CD4-positive, alpha-beta T cell treated with Interleukin-21 for 1 hour (primary cell): ENCODE measurements around the gene OR56A5.
"Not testable (repeated sequence)": the region's sequence is repeated elsewhere in the genome, so short reads cannot be mapped to it uniquely, and the experiment has no call there.

Source experiments
- DNase-seq: peaks from one replicate; pipeline ENCODE4 v3.0.0-alpha.2; 2020

The OR56A5 gene, protein sequence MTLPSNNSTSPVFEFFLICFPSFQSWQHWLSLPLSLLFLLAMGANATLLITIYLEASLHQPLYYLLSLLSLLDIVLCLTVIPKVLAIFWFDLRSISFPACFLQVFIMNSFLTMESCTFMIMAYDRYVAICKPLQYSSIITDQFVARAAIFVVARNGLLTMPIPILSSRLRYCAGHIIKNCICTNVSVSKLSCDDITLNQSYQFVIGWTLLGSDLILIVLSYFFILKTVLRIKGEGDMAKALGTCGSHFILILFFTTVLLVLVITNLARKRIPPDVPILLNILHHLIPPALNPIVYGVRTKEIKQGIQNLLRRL

DNA sequence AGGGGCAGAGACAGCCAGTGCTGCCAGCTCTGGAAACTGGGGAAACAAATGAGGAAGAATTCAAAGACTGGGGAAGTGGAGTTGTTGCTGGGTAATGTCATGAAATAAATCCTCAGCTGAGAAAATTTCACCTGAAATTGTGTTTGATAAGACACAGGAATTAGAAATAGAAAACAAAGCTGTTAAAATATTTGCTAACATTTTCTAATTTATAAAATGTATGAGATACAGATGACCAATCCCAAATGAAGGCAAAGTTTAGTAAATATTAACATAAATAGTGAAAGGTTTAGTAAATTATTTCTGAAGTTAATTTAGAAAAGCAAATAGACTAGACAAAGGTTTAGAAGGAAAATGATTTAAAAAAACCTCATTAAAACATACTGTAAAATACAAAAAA lies at the start of gene OR56A5:
TSS of gene OR56A5 (minus strand) at position 101 of the 400 bp plus-strand sequence. CDS start at position 101, 0 bp downstream.
- DNase-seq, result no peak

- no peak for DNase-seq
Observed at GRCh38 chr11:6013042-6013441, 44.7 kb upstream of the OR56A5 start.

DNA sequence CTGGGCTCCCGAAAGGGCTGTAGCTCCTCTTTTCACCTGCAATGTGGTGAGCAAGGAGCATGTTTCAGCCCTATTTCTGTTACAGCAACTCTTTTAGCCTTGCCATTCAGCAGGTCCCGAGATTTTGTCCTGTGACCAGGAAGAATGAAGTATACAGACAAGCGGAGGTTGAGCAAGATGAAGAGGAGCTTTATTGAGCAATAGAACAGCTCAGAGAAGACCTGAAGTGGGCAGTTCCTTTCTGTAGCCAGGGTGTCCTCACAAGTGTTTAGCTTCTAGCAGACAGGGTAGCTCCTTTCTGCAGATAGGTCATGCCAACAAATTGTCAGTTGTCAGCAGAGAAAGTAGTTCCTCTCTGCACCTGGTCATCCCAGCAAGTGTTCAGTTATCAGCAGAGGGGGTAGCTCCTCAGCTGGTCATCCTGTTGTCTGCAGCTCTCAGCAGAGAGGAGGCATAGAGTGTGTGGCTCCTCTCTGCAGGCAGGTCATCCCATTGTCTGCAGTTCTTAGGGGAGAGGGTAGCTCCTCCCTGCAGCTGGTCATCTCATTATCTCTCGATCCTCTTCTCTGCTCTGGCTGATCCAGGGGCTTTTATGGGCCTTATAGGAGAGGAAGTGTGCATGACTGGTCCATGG lies 43.9 kb upstream of the OR56A5 start:
- DNase-seq, result no peak

- DNase-seq, result no peak
Observed at GRCh38 chr11:6006846-6007245, 38.6 kb upstream of the OR56A5 start, which contains the start of gene OR56A4. Gene OR56A4, minus strand, starts transcription at chr11:6006946. Its CDS starts 3,954 bp downstream, at chr11:6002992.

- DNase-seq, result no peak
Observed at GRCh38 chr11:6006395-6006794, 38.1 kb upstream of the OR56A5 start.

DNA sequence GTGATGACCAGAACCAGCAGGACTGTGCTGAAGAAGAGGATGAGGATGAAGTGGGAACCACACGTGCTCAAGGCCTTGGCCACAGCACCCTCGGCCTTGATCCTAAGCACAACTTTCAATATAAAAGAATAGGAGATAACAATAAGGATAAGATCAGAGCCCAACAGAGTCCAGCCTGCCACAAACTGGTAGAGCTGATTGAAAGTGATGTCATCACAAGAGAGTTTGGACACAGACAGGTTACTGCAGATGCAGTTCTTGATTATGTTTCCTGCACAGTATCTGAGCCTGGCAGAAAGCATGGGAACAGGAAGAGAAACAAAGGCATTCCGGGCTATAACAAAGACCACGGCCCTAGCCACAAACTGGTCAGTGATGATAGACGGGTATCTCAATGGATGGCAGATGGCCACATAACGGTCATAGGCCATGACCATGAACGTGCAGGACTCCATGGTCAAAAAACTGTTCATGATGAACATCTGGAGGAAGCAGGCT lies 34.0 kb upstream of the OR56A5 start:
- no peak for DNase-seq

DNA sequence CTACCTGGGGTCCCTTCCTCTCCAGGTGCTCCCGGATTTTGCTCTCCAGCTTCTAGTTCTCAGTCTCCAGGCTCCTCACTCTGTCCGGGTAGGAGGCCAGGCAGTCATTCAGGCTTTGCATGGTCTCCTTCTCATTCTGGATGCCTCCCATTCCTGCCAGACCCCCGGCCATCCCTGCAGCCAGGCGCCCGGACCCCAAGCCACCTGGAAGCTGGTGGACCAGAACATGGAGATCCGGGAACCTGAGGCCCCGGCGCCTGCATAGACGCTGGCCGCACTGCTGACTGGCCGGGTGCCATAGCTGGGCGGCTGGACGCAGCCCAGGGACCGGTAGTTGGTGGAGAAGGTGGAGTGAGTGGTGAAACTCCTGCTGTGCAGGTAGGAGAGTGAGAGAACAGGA lies 26.5 kb upstream of the OR56A5 start:
- no peak for DNase-seq

DNA sequence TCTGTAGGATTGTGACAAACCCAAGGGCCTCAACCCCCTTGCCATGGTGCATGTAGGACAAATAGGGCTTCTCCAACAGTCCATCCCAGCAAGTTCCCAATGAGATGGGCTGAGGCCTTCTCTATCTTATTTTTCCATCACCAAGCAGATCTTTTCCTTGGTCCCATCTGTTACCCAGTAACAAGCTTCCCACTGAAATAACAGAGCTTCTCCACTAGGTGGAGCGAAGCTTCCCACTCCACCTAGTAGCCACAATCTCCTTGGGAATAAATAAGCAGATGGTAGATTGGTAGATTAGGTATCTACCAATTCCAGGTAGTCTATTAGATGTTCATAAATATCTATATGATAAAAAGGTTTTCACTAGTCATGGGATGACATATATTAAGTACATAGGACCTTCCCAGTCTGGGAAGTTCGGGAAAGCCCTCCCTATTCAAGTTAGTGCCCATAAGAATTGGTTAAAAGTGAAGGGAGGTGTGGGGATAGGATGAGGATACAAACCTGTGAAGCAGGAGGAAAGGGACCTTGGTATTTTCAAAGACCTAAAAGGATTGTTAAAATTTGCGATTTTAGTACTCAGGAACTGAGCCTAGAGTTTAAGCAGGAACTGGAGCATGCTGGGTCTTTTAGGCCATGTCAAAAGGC lies 24.4 kb upstream of the OR56A5 start:
- DNase-seq, result no peak

- no peak for DNase-seq
Observed at GRCh38 chr11:5992150-5992549, 23.9 kb upstream of the OR56A5 start.

DNA sequence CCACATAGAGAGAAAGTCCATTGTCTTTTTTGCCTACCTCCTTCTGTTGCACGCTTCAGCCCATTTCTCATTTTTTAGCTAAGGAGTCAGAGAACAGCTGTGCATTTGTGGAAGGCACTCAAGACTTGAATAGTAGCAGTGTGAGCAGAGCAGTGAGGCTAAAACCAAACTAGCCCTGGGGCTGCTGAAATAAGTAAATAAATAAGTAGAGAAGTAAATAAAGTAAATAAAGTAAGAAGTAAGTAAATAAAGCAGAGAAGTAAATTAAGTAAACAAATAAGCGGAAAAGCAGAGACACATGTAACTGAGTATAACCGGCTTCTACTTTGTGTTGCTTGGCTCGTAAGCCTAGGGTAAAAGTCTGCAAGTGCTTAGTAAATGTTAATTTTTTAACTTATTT lies 20.9 kb upstream of the OR56A5 start:
- no peak for DNase-seq

DNA sequence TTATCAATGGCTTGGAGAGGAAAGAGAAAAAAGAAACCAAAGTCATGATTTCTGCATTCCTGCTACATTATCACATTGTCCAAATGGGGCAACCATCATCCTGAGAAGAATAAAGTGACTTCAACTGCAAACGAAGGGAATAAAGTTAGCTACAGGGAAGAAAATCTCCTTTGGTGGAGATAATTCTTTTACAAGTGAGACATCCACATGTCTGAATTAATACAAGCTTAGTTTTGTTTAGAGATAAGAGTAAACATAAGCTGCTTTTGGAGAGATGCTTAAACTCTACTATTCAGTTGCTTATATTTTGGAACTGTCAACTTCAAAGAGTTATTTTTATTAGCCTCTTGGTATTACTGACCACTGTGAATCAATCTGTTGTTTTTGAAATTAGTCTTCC lies 18.6 kb upstream of the OR56A5 start, which contains the start of gene OR52L1:
TSS of gene OR52L1 (minus strand) at position 101 of the 400 bp plus-strand sequence. CDS start at position 46, 55 bp downstream.
- DNase-seq, result no peak

- no peak for DNase-seq
Observed at GRCh38 chr11:5983443-5983842, 15.1 kb upstream of the OR56A5 start.

DNA sequence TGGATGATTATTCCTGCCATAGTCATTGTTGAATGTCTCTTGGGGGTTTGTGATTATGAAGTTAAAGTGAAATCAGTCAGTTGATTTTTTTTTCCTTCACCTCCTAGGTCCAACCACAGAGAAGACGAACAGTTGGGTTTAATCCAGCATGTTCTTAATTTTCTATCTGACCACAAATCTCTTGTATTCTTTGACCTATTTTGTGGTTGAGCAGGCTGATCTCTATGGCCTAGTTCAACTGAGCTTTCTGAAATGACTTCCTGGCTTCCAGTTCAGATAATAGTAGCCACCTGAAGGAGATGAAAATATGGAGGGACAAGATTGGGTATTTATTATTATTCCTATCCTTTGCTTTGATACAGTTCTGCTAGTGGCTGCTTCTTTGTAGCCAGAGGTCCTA lies 5.2 kb upstream of the OR56A5 start:
- no peak for DNase-seq

DNA sequence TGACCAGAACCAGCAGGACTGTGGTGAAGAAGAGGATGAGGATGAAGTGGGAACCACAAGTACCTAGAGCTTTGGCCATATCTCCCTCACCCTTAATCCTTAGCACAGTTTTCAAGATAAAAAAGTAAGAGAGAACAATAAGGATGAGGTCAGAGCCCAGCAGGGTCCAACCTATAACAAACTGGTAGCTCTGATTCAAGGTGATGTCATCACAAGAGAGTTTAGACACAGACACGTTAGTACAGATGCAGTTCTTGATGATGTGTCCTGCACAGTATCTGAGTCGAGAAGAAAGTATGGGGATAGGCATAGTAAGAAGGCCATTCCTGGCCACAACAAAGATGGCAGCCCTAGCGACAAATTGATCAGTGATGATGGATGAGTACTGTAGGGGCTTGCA lies 586 bp downstream of the OR56A5 start:
- DNase-seq, result no peak

DNA sequence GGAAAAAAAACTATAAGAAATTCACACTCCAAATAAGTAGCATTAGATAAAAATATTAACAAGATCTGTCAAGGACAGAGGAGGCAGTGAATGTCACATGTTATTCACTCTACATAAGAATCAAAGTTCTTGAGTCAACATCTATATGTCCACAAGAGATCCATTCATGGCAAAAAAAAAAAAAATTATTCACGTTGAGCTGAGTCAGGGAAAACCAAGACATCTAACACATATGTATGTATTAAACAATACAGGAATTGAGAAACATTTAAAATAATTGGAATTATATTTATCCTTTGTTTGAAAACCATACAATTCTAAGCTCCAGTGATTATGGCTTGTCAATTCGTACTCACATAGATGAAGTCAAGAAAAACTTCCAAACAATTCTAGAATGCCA lies 1.3 kb downstream of the OR56A5 start:
- DNase-seq, result no peak

- DNase-seq, result not testable (repeated sequence)
Observed at GRCh38 chr11:5960704-5961320, 7.5 kb downstream of the OR56A5 start.

- DNase-seq, result no peak
Observed at GRCh38 chr11:5955586-5955985, 12.7 kb downstream of the OR56A5 start.

- no peak for DNase-seq
Observed at GRCh38 chr11:5941951-5942350, 26.3 kb downstream of the OR56A5 start, which contains the start of gene OR56A3. Gene OR56A3, plus strand, starts transcription at chr11:5942251. Its CDS starts 5,096 bp downstream, at chr11:5947347.

- DNase-seq, result no peak
Observed at GRCh38 chr11:5940748-5941147, 27.5 kb downstream of the OR56A5 start.

DNA sequence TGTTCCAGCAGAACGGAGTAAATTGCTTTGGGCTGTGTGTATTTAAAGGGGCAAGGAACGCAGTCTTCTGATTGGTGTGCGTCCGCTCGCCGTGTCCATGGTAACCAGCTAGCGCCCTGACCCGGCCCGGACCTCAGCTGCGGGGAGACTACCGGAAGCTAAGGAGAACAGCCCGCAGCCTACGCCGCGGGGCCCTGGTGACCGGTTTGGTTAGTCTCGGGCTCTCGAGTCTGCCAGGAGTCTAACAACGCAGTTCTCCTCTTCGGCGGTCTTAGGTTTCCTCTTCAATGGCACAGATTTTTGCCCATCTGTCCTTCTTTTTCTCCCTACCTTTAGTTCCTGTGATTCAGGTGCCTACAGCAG lies 29.7 kb downstream of the OR56A5 start:
- DNase-seq, result no peak

GRCh38 chr11:5937868-5938602 lies 30.3 kb downstream of the OR56A5 start:
- no peak for DNase-seq

- no peak for DNase-seq
Observed at GRCh38 chr11:5933116-5933515, 35.2 kb downstream of the OR56A5 start.

- no peak for DNase-seq
Observed at GRCh38 chr11:5932671-5933070, 35.6 kb downstream of the OR56A5 start.
